Pancreas (tissue), 10 donors: ENCODE data around the gene SREK1. TPM values are rescaled to one million over a fixed set of nuclear protein-coding genes. Genes with fewer than 3 reads are reported as not detected.

ENCODE experiments used
- ATAC-seq, 4 donors: fragments of 200-7000 bp; cut with Tn5 transposase; one replicate each; pipeline versions ENCODE4 v1.8.0 to v1.9.1; 2020; ENCODE audit warnings: mild to moderate bottlenecking in 4 of 4, moderate library complexity in 4 of 4
- DNase-seq, 6 donors: peaks; one replicate each; pipeline ENCODE4 v3.0.0-alpha.2; 2020
- FAIRE-seq: peaks from 2 replicates; lab custom pipeline; 2012; peaks lifted over from hg19 to GRCh38; lab: Jason Lieb, UNC
- H3K27ac ChIP-seq, 4 donors: fragments of 200-600 bp; sonication (generic); 1 replicate in 3 of 4; 2 replicates in 1 of 4; pipeline versions ENCODE4 v1.5.0 to v1.8.0; 2020
- H3K27me3 ChIP-seq, 4 donors: fragments of 200-600 bp; one replicate each; pipeline ENCODE4 v1.8.0; 2021
- H3K36me3 ChIP-seq, 3 donors: fragments of 200-600 bp; sonication (generic) in 1 of 3; one replicate each; pipeline versions ENCODE4 v1.5.0 to v1.8.0; 2020 to 2021
- H3K4me1 ChIP-seq, 3 donors: fragments of 200-600 bp; one replicate each; pipeline ENCODE4 v1.8.0; 2021
- H3K4me3 ChIP-seq, 4 donors: fragments of 200-600 bp; sonication (generic) in 2 of 4; one replicate each; pipeline versions ENCODE4 v1.5.0 to v1.8.0; 2020 to 2021
- H3K9me3 ChIP-seq, 4 donors: fragments of 200-600 bp; one replicate each; pipeline ENCODE4 v1.8.0; 2021
- WGBS, 2 donors: extraction: QIAGEN DNeasy Blood & Tissue Kit; methylation state at CpG; one replicate each; pipeline ENCODE4 v1.1.7; 2013; 5-methylcytosine and 5-hydroxymethylcytosine counted together
- intact Hi-C, 3 donors: fragments of 100-400 bp; cut with DNase I; formaldehyde crosslinking; loops; one replicate each; pipeline versions ENCODE4 v1.11.1 to v1.14.2; 2022
- polyA plus RNA-seq, 2 donors: library from polyadenylated mRNA; stranded (reverse); fragments of 200-250 nt; gene quantifications; one replicate each; pipeline ENCODE4 v1.2.3, GENCODE V29; 2013
- total RNA-seq, 6 donors: library from RNA; stranded (reverse); fragmentation: NEBNext Ultra II Directional in 4 of 6; extraction: Animal tissue kit (Norgen Biotek cat#: 25700) in 4 of 6; gene quantifications; one replicate each; pipeline versions ENCODE4 v1.2.1 to v1.2.4, GENCODE V29; 2021 to 2023
- TF ChIP-seq, protein P1 (sequence below), 4 donors: fragments of 200-600 bp; sonication (generic) in 3 of 4; IDR thresholded peaks; one replicate each; pipeline versions ENCODE4 v1.5.0 to v1.8.0; 2021; ENCODE audit warnings: antibody characterized with exemption in 4 of 4
- donor health status: healthy with polysubstance abuse.
- donor health status: DM: no; HTN: no; CAD: no; lungs with moderate emphysema.
- donor health status: DM: no; HTN: no; CAD: no.
- donor health status: control.
- donor health status: control.
- donor health status: Bipolar disorder and iron deficiency.
- donor health status: DM: yes; HTN: yes; CAD: no.
- donor health status: DM: no; HTN: no; CAD: no.
- donor health status: DM: no; HTN: no; CAD: no.
- donor health status: DM: yes; HTN: yes; CAD: no.

Gene SREK1
- total and polyA plus RNA-seq, 8 donors = 21.1 to 56.6 (median 33.6) TPM

DNA sequence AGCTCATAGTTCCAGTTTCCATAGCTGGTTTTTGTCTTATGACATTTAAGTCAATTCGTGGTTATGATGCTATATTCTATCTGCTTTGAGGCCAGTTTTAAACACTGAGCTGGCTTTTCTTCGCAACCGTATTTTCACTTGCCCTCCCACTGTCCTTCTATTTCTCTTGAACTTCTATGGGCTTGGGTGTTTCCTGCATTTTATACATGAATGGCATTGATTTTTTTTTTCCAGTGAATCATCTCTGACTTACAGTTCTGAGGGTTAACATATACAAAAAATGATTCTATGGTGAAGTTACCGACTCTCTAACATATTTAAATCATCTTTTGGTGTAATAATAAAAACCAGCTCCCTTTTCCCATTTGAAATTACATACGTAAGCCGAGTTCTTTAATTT is 88.2 kb downstream of the SREK1 start:
- Histone ChIP-seq H3K9me3 (no peaks in the 10 kb centered on the region), H3K27me3 (no peaks in the 10 kb centered on the region), H3K27ac (no peak overlapping the region), H3K36me3 (no peaks in the 10 kb centered on the region), H3K4me1 (no peaks in the 10 kb centered on the region), H3K4me3 (no peak overlapping the region)
- TF ChIP-seq, protein P1, sequence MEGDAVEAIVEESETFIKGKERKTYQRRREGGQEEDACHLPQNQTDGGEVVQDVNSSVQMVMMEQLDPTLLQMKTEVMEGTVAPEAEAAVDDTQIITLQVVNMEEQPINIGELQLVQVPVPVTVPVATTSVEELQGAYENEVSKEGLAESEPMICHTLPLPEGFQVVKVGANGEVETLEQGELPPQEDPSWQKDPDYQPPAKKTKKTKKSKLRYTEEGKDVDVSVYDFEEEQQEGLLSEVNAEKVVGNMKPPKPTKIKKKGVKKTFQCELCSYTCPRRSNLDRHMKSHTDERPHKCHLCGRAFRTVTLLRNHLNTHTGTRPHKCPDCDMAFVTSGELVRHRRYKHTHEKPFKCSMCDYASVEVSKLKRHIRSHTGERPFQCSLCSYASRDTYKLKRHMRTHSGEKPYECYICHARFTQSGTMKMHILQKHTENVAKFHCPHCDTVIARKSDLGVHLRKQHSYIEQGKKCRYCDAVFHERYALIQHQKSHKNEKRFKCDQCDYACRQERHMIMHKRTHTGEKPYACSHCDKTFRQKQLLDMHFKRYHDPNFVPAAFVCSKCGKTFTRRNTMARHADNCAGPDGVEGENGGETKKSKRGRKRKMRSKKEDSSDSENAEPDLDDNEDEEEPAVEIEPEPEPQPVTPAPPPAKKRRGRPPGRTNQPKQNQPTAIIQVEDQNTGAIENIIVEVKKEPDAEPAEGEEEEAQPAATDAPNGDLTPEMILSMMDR (IDR thresholded peaks at IDR 0.05) = no peak
- intact Hi-C loops = no loop called here
- DNase-seq (no peak), ATAC-seq (no peak), FAIRE-seq (no peak)
- WGBS, 2 donors = 79 to 81% methylated on average over 6 of the region's 6 CpGs

DNA sequence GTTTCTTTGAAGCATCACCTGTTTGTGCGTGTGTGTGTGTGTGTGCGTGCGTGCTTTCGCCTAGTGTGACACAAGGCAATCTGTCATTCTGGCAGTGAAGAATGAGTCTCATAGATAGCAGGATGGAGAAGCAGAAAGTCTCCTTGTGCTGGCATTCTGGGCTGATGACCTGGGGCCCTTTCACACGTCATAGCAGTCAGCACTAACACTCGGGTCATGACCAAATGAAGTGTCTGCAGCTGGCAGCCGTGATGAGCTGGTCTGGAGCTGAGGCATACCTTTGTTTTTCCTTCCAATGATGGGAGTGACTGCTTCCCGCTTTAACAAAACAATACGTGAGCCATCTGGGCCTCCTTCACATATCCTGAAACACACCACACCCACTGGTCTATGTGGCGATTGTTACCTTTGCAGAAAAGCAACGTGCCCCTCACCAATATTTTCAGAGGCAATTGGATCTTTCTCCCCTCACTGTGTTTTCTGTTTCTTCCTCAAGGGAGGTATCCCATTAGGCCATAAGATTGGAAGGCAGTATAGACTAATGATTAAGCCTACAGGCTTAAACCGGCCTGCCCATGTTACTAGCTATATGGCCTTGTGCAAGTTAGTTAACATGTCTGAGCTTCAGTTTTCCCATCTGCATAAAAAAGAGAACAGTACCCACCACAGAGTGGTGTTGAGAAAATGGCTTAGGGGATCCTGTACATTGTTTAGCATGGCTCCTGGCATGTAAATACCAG is 88.8 kb downstream of the SREK1 start:
- ATAC-seq = no peak
- no peaks in the 10 kb centered on the region for H3K9me3 ChIP-seq
- FAIRE-seq = no peak
- no peaks in the 10 kb centered on the region for H3K27me3 ChIP-seq
- H3K36me3 ChIP-seq = no peaks in the 10 kb centered on the region
- no peak for DNase-seq
- intact Hi-C loops = no loop called here
- TF ChIP-seq, protein P1 (IDR thresholded peaks at IDR 0.05) = no peak
- WGBS, 2 donors = 74 to 81% methylated on average over 12 of the region's 12 CpGs
- H3K4me1 ChIP-seq = no peaks in the 10 kb centered on the region
- no peak overlapping the region for H3K4me3 ChIP-seq
- no peak overlapping the region for H3K27ac ChIP-seq

Other genes with a start within 250 kb of the SREK1 start
- 10 to 100 TPM; 22.3 to 41.0 (median 27.9) TPM for gene ERBIN, start 217.7 kb upstream of the SREK1 start, total RNA-seq
- gene ERBIN, start 217.7 kb upstream of the SREK1 start, polyA plus RNA-seq = 10 to 100 TPM in 1 of 2 donors, 1 to 10 TPM in 1; 7.8 to 11.1 TPM